ENCODE results near the gene ASB16. TPM values are rescaled to one million over a fixed set of nuclear protein-coding genes. Genes with fewer than 3 reads are reported as not detected.
A peak's percentile ranks its signal among the peaks of the same experiment; 100 is the strongest.

The ASB16 gene
- total and polyA plus RNA-seq, 10 of the 15 experiments (the other 5 are each of a cell fraction or from before 2014, with no cell fraction given) = 0.07 to 1.1 (median 0.44) TPM; not detected in 5

DNA sequence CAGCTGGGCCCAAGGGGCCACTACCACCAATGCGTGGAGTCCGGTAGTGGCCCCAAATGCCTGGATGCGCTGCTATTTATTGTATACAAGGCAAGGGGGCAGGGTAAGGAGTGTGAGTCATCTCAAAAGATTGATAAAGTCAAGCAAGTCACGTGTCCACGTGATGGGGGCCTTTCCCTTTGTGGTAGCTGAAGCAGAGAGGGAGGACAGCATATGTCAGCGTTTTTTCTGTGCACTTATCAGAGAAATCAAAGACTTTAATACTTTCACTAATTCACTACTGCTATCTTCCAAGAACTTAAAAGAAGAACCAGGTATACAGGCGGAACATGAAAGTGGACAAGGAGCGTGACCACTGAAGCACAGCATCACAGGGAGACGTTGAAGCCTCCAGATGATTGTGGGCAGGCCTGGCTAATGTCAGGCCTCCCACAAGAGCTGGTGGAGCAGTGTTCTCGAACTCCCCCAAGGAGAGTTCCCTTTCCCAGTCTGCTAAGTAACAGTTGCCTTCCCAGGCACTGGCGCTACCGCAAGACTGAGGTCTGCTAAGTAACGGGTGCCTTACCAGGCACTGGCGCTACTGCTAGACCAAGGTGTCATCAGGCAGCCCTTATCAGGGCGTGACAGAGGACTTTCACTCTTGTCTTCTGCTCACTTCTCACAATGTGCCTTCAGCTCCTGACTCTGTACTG is 10.8 kb upstream of the ASB16 start (continued):
- TF ChIP-seq, protein P1, sequence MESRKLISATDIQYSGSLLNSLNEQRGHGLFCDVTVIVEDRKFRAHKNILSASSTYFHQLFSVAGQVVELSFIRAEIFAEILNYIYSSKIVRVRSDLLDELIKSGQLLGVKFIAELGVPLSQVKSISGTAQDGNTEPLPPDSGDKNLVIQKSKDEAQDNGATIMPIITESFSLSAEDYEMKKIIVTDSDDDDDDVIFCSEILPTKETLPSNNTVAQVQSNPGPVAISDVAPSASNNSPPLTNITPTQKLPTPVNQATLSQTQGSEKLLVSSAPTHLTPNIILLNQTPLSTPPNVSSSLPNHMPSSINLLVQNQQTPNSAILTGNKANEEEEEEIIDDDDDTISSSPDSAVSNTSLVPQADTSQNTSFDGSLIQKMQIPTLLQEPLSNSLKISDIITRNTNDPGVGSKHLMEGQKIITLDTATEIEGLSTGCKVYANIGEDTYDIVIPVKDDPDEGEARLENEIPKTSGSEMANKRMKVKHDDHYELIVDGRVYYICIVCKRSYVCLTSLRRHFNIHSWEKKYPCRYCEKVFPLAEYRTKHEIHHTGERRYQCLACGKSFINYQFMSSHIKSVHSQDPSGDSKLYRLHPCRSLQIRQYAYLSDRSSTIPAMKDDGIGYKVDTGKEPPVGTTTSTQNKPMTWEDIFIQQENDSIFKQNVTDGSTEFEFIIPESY (IDR thresholded peaks at IDR 0.05) = peak; percentile 95
- peak; percentile 92 to 95 for TF ChIP-seq BHLHE40 (IDR thresholded peaks at IDR 0.05; ENCODE audit: borderline replicate concordance in 1 of 2, low read depth in 2 of 2, low read length in 1 of 2)
- TF ChIP-seq, protein P2, sequence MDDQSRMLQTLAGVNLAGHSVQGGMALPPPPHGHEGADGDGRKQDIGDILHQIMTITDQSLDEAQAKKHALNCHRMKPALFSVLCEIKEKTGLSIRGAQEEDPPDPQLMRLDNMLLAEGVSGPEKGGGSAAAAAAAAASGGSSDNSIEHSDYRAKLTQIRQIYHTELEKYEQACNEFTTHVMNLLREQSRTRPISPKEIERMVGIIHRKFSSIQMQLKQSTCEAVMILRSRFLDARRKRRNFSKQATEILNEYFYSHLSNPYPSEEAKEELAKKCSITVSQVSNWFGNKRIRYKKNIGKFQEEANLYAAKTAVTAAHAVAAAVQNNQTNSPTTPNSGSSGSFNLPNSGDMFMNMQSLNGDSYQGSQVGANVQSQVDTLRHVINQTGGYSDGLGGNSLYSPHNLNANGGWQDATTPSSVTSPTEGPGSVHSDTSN (IDR thresholded peaks at IDR 0.05; ENCODE audit: insufficient replicate concordance, low read depth, low read length) = no peak
- TF ChIP-seq JUNB (IDR thresholded peaks at IDR 0.05) = peak; percentile 71
- TF ChIP-seq, protein P3, sequence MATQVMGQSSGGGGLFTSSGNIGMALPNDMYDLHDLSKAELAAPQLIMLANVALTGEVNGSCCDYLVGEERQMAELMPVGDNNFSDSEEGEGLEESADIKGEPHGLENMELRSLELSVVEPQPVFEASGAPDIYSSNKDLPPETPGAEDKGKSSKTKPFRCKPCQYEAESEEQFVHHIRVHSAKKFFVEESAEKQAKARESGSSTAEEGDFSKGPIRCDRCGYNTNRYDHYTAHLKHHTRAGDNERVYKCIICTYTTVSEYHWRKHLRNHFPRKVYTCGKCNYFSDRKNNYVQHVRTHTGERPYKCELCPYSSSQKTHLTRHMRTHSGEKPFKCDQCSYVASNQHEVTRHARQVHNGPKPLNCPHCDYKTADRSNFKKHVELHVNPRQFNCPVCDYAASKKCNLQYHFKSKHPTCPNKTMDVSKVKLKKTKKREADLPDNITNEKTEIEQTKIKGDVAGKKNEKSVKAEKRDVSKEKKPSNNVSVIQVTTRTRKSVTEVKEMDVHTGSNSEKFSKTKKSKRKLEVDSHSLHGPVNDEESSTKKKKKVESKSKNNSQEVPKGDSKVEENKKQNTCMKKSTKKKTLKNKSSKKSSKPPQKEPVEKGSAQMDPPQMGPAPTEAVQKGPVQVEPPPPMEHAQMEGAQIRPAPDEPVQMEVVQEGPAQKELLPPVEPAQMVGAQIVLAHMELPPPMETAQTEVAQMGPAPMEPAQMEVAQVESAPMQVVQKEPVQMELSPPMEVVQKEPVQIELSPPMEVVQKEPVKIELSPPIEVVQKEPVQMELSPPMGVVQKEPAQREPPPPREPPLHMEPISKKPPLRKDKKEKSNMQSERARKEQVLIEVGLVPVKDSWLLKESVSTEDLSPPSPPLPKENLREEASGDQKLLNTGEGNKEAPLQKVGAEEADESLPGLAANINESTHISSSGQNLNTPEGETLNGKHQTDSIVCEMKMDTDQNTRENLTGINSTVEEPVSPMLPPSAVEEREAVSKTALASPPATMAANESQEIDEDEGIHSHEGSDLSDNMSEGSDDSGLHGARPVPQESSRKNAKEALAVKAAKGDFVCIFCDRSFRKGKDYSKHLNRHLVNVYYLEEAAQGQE (IDR thresholded peaks at IDR 0.05; ENCODE audit: low read depth, low read length) = no peak
- TF ChIP-seq RFX5 (IDR thresholded peaks at IDR 0.05; ENCODE audit: low read depth, low read length) = no peak
- TF ChIP-seq, protein P4, sequence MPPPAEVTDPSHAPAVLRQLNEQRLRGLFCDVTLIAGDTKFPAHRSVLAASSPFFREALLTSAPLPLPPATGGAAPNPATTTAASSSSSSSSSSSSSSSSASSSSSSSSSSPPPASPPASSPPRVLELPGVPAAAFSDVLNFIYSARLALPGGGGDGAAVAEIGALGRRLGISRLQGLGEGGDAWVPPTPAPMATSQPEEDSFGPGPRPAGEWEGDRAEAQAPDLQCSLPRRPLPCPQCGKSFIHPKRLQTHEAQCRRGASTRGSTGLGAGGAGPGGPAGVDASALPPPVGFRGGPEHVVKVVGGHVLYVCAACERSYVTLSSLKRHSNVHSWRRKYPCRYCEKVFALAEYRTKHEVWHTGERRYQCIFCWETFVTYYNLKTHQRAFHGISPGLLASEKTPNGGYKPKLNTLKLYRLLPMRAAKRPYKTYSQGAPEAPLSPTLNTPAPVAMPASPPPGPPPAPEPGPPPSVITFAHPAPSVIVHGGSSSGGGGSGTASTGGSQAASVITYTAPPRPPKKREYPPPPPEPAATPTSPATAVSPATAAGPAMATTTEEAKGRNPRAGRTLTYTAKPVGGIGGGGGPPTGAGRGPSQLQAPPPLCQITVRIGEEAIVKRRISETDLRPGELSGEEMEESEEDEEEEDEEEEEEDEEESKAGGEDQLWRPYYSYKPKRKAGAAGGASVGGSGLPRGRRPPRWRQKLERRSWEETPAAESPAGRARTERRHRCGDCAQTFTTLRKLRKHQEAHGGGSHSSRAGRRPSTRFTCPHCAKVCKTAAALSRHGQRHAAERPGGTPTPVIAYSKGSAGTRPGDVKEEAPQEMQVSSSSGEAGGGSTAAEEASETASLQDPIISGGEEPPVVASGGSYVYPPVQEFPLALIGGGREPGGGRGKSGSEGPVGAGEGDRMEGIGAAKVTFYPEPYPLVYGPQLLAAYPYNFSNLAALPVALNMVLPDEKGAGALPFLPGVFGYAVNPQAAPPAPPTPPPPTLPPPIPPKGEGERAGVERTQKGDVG (CRISPR knock-in tag; IDR thresholded peaks at IDR 0.05) = no peak
- TF ChIP-seq, protein P5, sequence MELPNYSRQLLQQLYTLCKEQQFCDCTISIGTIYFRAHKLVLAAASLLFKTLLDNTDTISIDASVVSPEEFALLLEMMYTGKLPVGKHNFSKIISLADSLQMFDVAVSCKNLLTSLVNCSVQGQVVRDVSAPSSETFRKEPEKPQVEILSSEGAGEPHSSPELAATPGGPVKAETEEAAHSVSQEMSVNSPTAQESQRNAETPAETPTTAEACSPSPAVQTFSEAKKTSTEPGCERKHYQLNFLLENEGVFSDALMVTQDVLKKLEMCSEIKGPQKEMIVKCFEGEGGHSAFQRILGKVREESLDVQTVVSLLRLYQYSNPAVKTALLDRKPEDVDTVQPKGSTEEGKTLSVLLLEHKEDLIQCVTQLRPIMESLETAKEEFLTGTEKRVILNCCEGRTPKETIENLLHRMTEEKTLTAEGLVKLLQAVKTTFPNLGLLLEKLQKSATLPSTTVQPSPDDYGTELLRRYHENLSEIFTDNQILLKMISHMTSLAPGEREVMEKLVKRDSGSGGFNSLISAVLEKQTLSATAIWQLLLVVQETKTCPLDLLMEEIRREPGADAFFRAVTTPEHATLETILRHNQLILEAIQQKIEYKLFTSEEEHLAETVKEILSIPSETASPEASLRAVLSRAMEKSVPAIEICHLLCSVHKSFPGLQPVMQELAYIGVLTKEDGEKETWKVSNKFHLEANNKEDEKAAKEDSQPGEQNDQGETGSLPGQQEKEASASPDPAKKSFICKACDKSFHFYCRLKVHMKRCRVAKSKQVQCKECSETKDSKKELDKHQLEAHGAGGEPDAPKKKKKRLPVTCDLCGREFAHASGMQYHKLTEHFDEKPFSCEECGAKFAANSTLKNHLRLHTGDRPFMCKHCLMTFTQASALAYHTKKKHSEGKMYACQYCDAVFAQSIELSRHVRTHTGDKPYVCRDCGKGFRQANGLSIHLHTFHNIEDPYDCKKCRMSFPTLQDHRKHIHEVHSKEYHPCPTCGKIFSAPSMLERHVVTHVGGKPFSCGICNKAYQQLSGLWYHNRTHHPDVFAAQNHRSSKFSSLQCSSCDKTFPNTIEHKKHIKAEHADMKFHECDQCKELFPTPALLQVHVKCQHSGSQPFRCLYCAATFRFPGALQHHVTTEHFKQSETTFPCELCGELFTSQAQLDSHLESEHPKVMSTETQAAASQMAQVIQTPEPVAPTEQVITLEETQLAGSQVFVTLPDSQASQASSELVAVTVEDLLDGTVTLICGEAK (IDR thresholded peaks at IDR 0.05; ENCODE audit: borderline replicate concordance) = no peak
- TF ChIP-seq EP300 (IDR thresholded peaks at IDR 0.05; ENCODE audit: borderline replicate concordance in 1 of 2, control insufficient read depth in 1 of 2, low read depth in 2 of 2, low read length in 2 of 2) = no peak
- TF ChIP-seq, protein P6, sequence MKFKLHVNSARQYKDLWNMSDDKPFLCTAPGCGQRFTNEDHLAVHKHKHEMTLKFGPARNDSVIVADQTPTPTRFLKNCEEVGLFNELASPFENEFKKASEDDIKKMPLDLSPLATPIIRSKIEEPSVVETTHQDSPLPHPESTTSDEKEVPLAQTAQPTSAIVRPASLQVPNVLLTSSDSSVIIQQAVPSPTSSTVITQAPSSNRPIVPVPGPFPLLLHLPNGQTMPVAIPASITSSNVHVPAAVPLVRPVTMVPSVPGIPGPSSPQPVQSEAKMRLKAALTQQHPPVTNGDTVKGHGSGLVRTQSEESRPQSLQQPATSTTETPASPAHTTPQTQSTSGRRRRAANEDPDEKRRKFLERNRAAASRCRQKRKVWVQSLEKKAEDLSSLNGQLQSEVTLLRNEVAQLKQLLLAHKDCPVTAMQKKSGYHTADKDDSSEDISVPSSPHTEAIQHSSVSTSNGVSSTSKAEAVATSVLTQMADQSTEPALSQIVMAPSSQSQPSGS (IDR thresholded peaks at IDR 0.05; ENCODE audit: low read length) = no peak
- no peak for TF ChIP-seq MYC (IDR thresholded peaks at IDR 0.05; ENCODE audit: insufficient read depth, insufficient read length, insufficient replicate concordance, low read length, severe bottlenecking)
